GM18520 (cell line): ENCODE data around the gene NAB2.
"Not testable (repeated sequence)": the region's sequence is repeated elsewhere in the genome, so short reads cannot be mapped to it uniquely, and the experiment has no call there.

Experiments
- ATAC-seq: cut with Tn5 transposase; IDR thresholded peaks from one replicate; pipeline ENCODE4 v1.9.1; 2021; ENCODE audit not compliant: unreplicated experiment

NAB2 gene

GRCh38 chr12:57088354-57089270 lies at the start of gene NAB2:
TSS of gene NAB2 (plus strand) at chr12:57089114. CDS start at chr12:57089272, 158 bp downstream.
- peak; percentile 51 for ATAC-seq

GRCh38 chr12:57040211-57040610 lies 48.7 kb upstream of the NAB2 start:
- ATAC-seq: no peak

- ATAC-seq: no peak
Measured at GRCh38 chr12:57040750-57041149, 48.2 kb upstream of the NAB2 start.

- ATAC-seq: no peak
Measured at GRCh38 chr12:57042695-57043094, 46.2 kb upstream of the NAB2 start.

GRCh38 chr12:57044468-57044867 lies 44.4 kb upstream of the NAB2 start:
- no peak for ATAC-seq

GRCh38 chr12:57044889-57045288 lies 44.0 kb upstream of the NAB2 start:
- ATAC-seq: no peak

- ATAC-seq: no peak
Measured at GRCh38 chr12:57046086-57046791, 42.7 kb upstream of the NAB2 start.

GRCh38 chr12:57046947-57047890 lies 41.7 kb upstream of the NAB2 start:
- no peak for ATAC-seq

GRCh38 chr12:57047981-57048380 lies 40.9 kb upstream of the NAB2 start:
- no peak for ATAC-seq

- no peak for ATAC-seq
Measured at GRCh38 chr12:57048423-57049118, 40.3 kb upstream of the NAB2 start.

GRCh38 chr12:57049119-57049446 lies 39.8 kb upstream of the NAB2 start:
- no peak for ATAC-seq

- ATAC-seq: no peak
Measured at GRCh38 chr12:57049890-57050289, 39.0 kb upstream of the NAB2 start, which contains the start of gene MYO1A. TSS of gene MYO1A (minus strand) at chr12:57050129. CDS start at chr12:57048323, 1,806 bp downstream.

- no peak for ATAC-seq
Measured at GRCh38 chr12:57051011-57051410, 37.9 kb upstream of the NAB2 start.

GRCh38 chr12:57053146-57053545 lies 35.8 kb upstream of the NAB2 start:
- not testable (repeated sequence) for ATAC-seq

GRCh38 chr12:57053901-57054300 lies 35.0 kb upstream of the NAB2 start:
- not testable (repeated sequence) for ATAC-seq

- ATAC-seq: no peak
Measured at GRCh38 chr12:57055824-57056223, 33.1 kb upstream of the NAB2 start.

- no peak for ATAC-seq
Measured at GRCh38 chr12:57057067-57057751, 31.7 kb upstream of the NAB2 start.

- no peak for ATAC-seq
Measured at GRCh38 chr12:57058454-57058853, 30.5 kb upstream of the NAB2 start.

- ATAC-seq: peak; percentile 78
Measured at GRCh38 chr12:57063991-57064685, 24.8 kb upstream of the NAB2 start.
